ENCODE results near the gene CNN2. TPM values are rescaled to one million over a fixed set of nuclear protein-coding genes. Genes with fewer than 3 reads are reported as not detected.
A peak's percentile ranks its signal among the peaks of the same experiment; 100 is the strongest.

Gene CNN2
- total and polyA plus RNA-seq, 2 donors from 2014 or later: 64.1 to 131 TPM

DNA sequence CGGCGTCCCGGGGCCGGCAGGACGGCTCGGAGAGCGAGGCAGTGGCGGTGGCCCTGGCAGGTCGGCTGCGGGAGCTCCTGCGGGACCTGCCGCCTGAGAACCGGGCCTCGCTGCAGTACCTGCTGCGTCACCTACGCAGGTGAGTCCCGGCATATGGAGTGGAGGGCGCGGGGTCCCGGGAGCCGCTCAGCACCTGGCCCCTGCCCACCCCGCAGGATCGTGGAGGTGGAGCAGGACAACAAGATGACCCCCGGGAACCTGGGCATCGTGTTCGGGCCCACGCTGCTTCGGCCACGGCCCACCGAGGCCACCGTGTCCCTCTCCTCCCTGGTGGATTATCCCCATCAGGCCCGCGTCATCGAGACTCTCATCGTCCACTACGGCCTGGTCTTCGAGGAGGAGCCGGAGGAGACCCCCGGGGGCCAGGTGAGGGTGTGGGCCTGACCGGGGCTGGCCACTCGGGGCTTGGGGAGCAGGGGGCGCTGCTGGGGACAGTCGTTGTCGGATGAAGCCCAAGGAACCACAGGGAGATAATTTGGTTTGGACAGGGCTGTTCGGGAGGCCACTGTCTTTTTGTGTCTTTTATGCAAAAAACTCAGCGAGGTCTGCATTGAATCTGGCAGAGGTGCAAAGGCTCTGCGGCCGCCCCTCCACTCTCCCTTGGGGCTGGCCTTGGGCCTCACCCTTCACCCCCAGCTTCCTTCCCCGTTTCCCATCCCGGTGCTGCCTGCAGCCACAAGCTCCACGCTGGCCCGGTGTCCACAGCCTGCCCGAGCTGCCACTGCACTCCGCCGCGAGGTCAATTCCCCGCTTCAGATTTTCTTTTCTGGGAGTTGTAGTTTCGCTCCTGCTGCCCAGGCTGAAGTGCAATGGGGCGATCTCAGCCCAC, 56.8 kb downstream of the CNN2 start:
- DNase-seq (peak in 1 of 5 donors; percentile 84), FAIRE-seq (no peak)
- intact Hi-C loops (cut with DNase I): no loop called here
- H3K9ac ChIP-seq (ENCODE audit: low read length in 3 of 3): no peak overlapping the region
- H3K27ac ChIP-seq (ENCODE audit: low read depth in 2 of 2, low read length in 2 of 2): no peak overlapping the region
- H3K4me1 ChIP-seq (ENCODE audit: control insufficient read depth in 2 of 3, insufficient read depth in 2 of 3, low read depth in 1 of 3, low read length in 3 of 3): peaks cover 0 to 7% (median 0%) of the 10 kb centered on the region in 3 donors
- H3K4me3 ChIP-seq (ENCODE audit: low read length in 3 of 3): peak overlapping the region in 1 of 3 donors; percentile 17
- H3K27me3 ChIP-seq (ENCODE audit: control insufficient read depth, insufficient read depth, low read length): no peaks in the 10 kb centered on the region
- H3K9me3 ChIP-seq (ENCODE audit: control insufficient read depth in 2 of 3, insufficient read depth in 1 of 3, low read length in 3 of 3): no peaks in the 10 kb centered on the region
- TF ChIP-seq, protein P1, sequence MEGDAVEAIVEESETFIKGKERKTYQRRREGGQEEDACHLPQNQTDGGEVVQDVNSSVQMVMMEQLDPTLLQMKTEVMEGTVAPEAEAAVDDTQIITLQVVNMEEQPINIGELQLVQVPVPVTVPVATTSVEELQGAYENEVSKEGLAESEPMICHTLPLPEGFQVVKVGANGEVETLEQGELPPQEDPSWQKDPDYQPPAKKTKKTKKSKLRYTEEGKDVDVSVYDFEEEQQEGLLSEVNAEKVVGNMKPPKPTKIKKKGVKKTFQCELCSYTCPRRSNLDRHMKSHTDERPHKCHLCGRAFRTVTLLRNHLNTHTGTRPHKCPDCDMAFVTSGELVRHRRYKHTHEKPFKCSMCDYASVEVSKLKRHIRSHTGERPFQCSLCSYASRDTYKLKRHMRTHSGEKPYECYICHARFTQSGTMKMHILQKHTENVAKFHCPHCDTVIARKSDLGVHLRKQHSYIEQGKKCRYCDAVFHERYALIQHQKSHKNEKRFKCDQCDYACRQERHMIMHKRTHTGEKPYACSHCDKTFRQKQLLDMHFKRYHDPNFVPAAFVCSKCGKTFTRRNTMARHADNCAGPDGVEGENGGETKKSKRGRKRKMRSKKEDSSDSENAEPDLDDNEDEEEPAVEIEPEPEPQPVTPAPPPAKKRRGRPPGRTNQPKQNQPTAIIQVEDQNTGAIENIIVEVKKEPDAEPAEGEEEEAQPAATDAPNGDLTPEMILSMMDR (IDR thresholded peaks at IDR 0.05; ENCODE audit: borderline replicate concordance, extremely low read depth, insufficient read depth): no peak
- peaks cover 0 to 4% (median 0%) of the 10 kb centered on the region in 3 donors for H3K36me3 ChIP-seq (ENCODE audit: control insufficient read depth in 2 of 3, insufficient read depth in 3 of 3, low read length in 3 of 3)

DNA sequence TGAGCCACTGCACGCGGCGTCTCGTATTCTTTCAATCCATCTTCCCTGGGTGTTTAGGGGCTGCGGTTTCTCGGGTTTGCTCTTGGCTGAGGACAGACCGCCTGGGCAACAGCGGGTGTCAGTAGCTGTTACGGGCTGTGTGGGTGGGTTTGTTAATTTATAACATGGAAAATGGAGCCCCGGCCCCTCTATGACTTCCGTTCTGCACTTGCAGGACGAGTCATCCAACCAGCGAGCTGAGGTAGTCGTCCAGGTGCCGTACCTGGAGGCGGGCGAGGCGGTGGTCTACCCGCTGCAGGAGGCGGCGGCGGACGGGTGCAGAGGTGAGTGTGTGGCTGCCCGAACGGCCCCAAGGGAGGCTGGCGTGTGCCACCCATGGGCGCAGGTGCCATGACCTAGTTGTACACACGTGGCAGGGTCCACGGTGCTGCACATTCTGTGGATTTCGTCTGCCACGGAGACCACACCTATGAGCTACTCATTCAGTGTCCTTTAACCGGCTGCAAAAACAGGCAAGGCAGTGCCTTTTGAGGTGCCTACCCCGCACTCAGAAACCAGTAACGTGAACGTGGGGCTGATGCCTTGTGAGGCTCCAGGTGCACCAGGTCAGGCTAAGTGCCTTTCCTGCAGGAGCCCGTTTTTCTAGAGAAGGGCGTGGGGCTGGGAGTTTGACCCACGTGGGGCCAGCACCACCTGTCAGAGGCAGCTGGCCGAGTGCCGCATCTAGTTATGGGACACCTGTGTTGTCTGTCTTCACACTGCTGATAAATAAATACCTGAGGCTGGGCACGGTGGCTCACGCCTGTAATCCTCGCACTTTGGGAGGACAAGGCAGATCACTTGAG, 57.8 kb downstream of the CNN2 start:
- DNase-seq (peak in 2 of 5 donors; percentile 48 to 79), FAIRE-seq (no peak)
- Histone ChIP-seq H3K27me3 (ENCODE audit: control insufficient read depth, insufficient read depth, low read length) (no peaks in the 10 kb centered on the region), H3K4me1 (ENCODE audit: control insufficient read depth in 2 of 3, insufficient read depth in 2 of 3, low read depth in 1 of 3, low read length in 3 of 3) (peaks cover 0 to 7% (median 0%) of the 10 kb centered on the region in 3 donors), H3K4me3 (ENCODE audit: low read length in 3 of 3) (no peak overlapping the region), H3K27ac (ENCODE audit: low read depth in 2 of 2, low read length in 2 of 2) (no peak overlapping the region), H3K36me3 (ENCODE audit: control insufficient read depth in 2 of 3, insufficient read depth in 3 of 3, low read length in 3 of 3) (peaks cover 0 to 4% (median 0%) of the 10 kb centered on the region in 3 donors), H3K9me3 (ENCODE audit: control insufficient read depth in 2 of 3, insufficient read depth in 1 of 3, low read length in 3 of 3) (no peaks in the 10 kb centered on the region), H3K9ac (ENCODE audit: low read length in 3 of 3) (no peak overlapping the region)
- TF ChIP-seq, protein P1 (IDR thresholded peaks at IDR 0.05; ENCODE audit: borderline replicate concordance, extremely low read depth, insufficient read depth): no peak
- intact Hi-C loops (cut with DNase I): no loop called here

DNA sequence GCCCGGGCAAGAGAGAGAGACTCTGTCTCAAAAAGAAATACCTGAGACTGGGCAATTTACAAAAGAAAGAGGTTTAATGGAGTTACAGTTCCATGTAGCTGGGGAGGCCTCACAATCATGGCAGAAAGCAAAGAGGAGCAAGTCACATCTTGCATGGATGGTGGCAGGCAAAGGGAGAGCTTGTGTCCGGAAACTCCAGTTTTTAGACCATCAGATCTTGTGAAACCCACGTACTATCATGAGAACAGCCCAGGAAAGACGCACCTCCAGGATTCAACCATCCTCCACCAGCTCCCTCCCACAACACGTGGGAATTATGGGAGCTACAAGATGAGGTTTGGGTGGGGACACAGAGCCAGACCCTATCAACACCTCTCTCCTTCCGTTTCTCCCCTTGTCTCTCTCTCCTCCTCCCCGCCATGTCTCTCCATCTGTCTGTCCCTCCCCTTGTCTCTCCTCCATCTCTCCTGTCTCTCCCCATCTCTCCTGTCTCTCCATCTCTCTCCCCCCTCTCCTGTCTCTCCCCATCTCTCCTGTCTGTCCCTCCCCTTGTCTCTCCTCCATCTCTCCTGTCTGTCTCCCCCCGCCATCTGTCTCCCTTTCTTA, 58.7 kb downstream of the CNN2 start:
- peaks cover 0 to 4% (median 0%) of the 10 kb centered on the region in 3 donors for H3K36me3 ChIP-seq (ENCODE audit: control insufficient read depth in 2 of 3, insufficient read depth in 3 of 3, low read length in 3 of 3)
- FAIRE-seq: no peak

More for the DNA sequence above, 58.7 kb downstream of the CNN2 start:
- Histone ChIP-seq H3K27ac (ENCODE audit: low read depth in 2 of 2, low read length in 2 of 2) (no peak overlapping the region), H3K9ac (ENCODE audit: low read length in 3 of 3) (no peak overlapping the region), H3K9me3 (ENCODE audit: control insufficient read depth in 2 of 3, insufficient read depth in 1 of 3, low read length in 3 of 3) (no peaks in the 10 kb centered on the region), H3K27me3 (ENCODE audit: control insufficient read depth, insufficient read depth, low read length) (no peaks in the 10 kb centered on the region), H3K4me3 (ENCODE audit: low read length in 3 of 3) (no peak overlapping the region), H3K4me1 (ENCODE audit: control insufficient read depth in 2 of 3, insufficient read depth in 2 of 3, low read depth in 1 of 3, low read length in 3 of 3) (peaks cover 0 to 7% (median 0%) of the 10 kb centered on the region in 3 donors)
- no peak for DNase-seq
- intact Hi-C loops (cut with DNase I): no loop called here
- TF ChIP-seq, protein P1 (IDR thresholded peaks at IDR 0.05; ENCODE audit: borderline replicate concordance, extremely low read depth, insufficient read depth): no peak

All from kidney (tissue), 14 donors.